SKM-1 treated with dmso at 0.1 percent for 144 hours (cell line): ENCODE data around the gene TSHZ2.

Experiments used
- DNase-seq: peaks from one replicate; lab custom pipeline; 2025; ENCODE audit not compliant: unreplicated experiment; lab: John Stamatoyannopoulos, UW

Gene TSHZ2

GRCh38 chr20:53269380-53269779 is 297.2 kb downstream of the TSHZ2 start:
- DNase-seq = no peak

GRCh38 chr20:53270792-53271375 is 298.7 kb downstream of the TSHZ2 start:
- no peak for DNase-seq

GRCh38 chr20:53274365-53274764 is 302.2 kb downstream of the TSHZ2 start:
- DNase-seq = no peak

- no peak for DNase-seq
These were observed 302.6 kb downstream of the TSHZ2 start for GRCh38 chr20:53274807-53275206.

- no peak for DNase-seq
These were observed 304.0 kb downstream of the TSHZ2 start for GRCh38 chr20:53276143-53276542.

- DNase-seq = no peak
These were observed 306.4 kb downstream of the TSHZ2 start for GRCh38 chr20:53278555-53278954.

GRCh38 chr20:53279735-53280134 is 307.6 kb downstream of the TSHZ2 start:
- DNase-seq = no peak

- DNase-seq = no peak
These were observed 309.5 kb downstream of the TSHZ2 start for GRCh38 chr20:53281557-53282117.

- no peak for DNase-seq
These were observed 310.2 kb downstream of the TSHZ2 start for GRCh38 chr20:53282217-53282955.

- DNase-seq = no peak
These were observed 310.9 kb downstream of the TSHZ2 start for GRCh38 chr20:53283011-53283410.

- no peak for DNase-seq
These were observed 311.4 kb downstream of the TSHZ2 start for GRCh38 chr20:53283597-53283996.

- DNase-seq = no peak
These were observed 312.1 kb downstream of the TSHZ2 start for GRCh38 chr20:53284256-53284655.

GRCh38 chr20:53284696-53285095 is 312.5 kb downstream of the TSHZ2 start:
- DNase-seq = no peak

GRCh38 chr20:53287357-53288042 is 315.3 kb downstream of the TSHZ2 start:
- DNase-seq = peak; percentile 9

GRCh38 chr20:53291548-53291947 is 319.4 kb downstream of the TSHZ2 start:
- DNase-seq = peak; percentile 10

- DNase-seq = no peak
These were observed 320.2 kb downstream of the TSHZ2 start for GRCh38 chr20:53292347-53292746.

GRCh38 chr20:53294804-53295203 is 322.6 kb downstream of the TSHZ2 start:
- no peak for DNase-seq

GRCh38 chr20:53296025-53296424 is 323.9 kb downstream of the TSHZ2 start:
- DNase-seq = no peak

- DNase-seq = no peak
These were observed 324.4 kb downstream of the TSHZ2 start for GRCh38 chr20:53296451-53297153.

GRCh38 chr20:53297154-53297529 is 325.0 kb downstream of the TSHZ2 start:
- DNase-seq = no peak

GRCh38 chr20:53298260-53298659 is 326.1 kb downstream of the TSHZ2 start:
- DNase-seq = no peak
